ENCODE results near the gene PRAMEF7. TPM values are rescaled to one million over a fixed set of nuclear protein-coding genes. Genes with fewer than 3 reads are reported as not detected.
"Not testable (repeated sequence)": the region's sequence is repeated elsewhere in the genome, so short reads cannot be mapped to it uniquely, and the experiment has no call there.

Gene PRAMEF7
- not detected in 2 replicates for total RNA-seq (2014; rRNA removed; shearing (Covaris generic))

GRCh38 chr1:12916310-12916709, at the start of gene PRAMEF7:
Gene PRAMEF7 (plus strand): TSS chr1:12916610. CDS start chr1:12917693, 1,083 bp downstream.
- DNase-seq (ENCODE audit: low read depth): not testable (repeated sequence)

- not testable (repeated sequence) for DNase-seq (ENCODE audit: low read depth)
Measured at GRCh38 chr1:12878453-12878852, 38.0 kb upstream of the PRAMEF7 start.

GRCh38 chr1:12886101-12886500, 30.3 kb upstream of the PRAMEF7 start, which contains the start of gene PRAMEF4:
Gene PRAMEF4 (minus strand): TSS chr1:12886201. CDS start chr1:12883394, 2,807 bp downstream.
- DNase-seq (ENCODE audit: low read depth): not testable (repeated sequence)

GRCh38 chr1:12898170-12898569, 18.2 kb upstream of the PRAMEF7 start, which contains the start of gene PRAMEF10:
Gene PRAMEF10 (minus strand): TSS chr1:12898270. CDS start chr1:12895847, 2,423 bp downstream.
- DNase-seq (ENCODE audit: low read depth): not testable (repeated sequence)

- not testable (repeated sequence) for DNase-seq (ENCODE audit: low read depth)
Measured at GRCh38 chr1:12899186-12899585, 17.2 kb upstream of the PRAMEF7 start.

GRCh38 chr1:12903793-12904572, 12.4 kb upstream of the PRAMEF7 start:
- not testable (repeated sequence) for DNase-seq (ENCODE audit: low read depth)

GRCh38 chr1:12921749-12922148, 5.3 kb downstream of the PRAMEF7 start:
- DNase-seq (ENCODE audit: low read depth): not testable (repeated sequence)

- not testable (repeated sequence) for DNase-seq (ENCODE audit: low read depth)
Measured at GRCh38 chr1:12924368-12924767, 8.0 kb downstream of the PRAMEF7 start.

- not testable (repeated sequence) for DNase-seq (ENCODE audit: low read depth)
Measured at GRCh38 chr1:12947480-12947879, 31.1 kb downstream of the PRAMEF7 start, which contains the start of gene PRAMEF6. Gene PRAMEF6 (minus strand): TSS chr1:12947580. CDS start chr1:12942518, 5,062 bp downstream.

Other genes with a start within 250 kb of the PRAMEF7 start
- gene AADACL3, start 200.5 kb upstream of the PRAMEF7 start, total RNA-seq (2014; rRNA removed; shearing (Covaris generic)): not detected in 2 replicates
- gene CFAP107, start 170.4 kb upstream of the PRAMEF7 start, total RNA-seq (2014; rRNA removed; shearing (Covaris generic)): not detected in 2 replicates
- gene PRAMEF12, start 142.9 kb upstream of the PRAMEF7 start, total RNA-seq (2014; rRNA removed; shearing (Covaris generic)): not detected in 2 replicates
- gene PRAMEF1, start 125.2 kb upstream of the PRAMEF7 start, total RNA-seq (2014; rRNA removed; shearing (Covaris generic)): not detected in 2 replicates
- gene PRAMEF11, start 85.2 kb upstream of the PRAMEF7 start, total RNA-seq (2014; rRNA removed; shearing (Covaris generic)): not detected in 2 replicates
- not detected in 2 replicates for gene HNRNPCL1, start 67.9 kb upstream of the PRAMEF7 start, total RNA-seq (2014; rRNA removed; shearing (Covaris generic))
- gene PRAMEF2, start 59.5 kb upstream of the PRAMEF7 start, total RNA-seq (2014; rRNA removed; shearing (Covaris generic)): not detected in 2 replicates
- not detected in 2 replicates for gene PRAMEF4, start 30.4 kb upstream of the PRAMEF7 start, total RNA-seq (2014; rRNA removed; shearing (Covaris generic))
- not detected in 2 replicates for gene PRAMEF10, start 18.3 kb upstream of the PRAMEF7 start, total RNA-seq (2014; rRNA removed; shearing (Covaris generic))
- gene PRAMEF6, start 31.0 kb downstream of the PRAMEF7 start, total RNA-seq (2014; rRNA removed; shearing (Covaris generic)): not detected in 2 replicates
- gene PRAMEF27, start 140.0 kb downstream of the PRAMEF7 start, total RNA-seq (2014; rRNA removed; shearing (Covaris generic)): not detected in 2 replicates
- not detected in 2 replicates for gene HNRNPCL3, start 144.2 kb downstream of the PRAMEF7 start, total RNA-seq (2014; rRNA removed; shearing (Covaris generic))
- not detected in 2 replicates for gene PRAMEF25, start 154.2 kb downstream of the PRAMEF7 start, total RNA-seq (2014; rRNA removed; shearing (Covaris generic))
- gene HNRNPCL2, start 200.2 kb downstream of the PRAMEF7 start, total RNA-seq (2014; rRNA removed; shearing (Covaris generic)): not detected in 2 replicates
- not detected in 2 replicates for gene PRAMEF26, start 239.4 kb downstream of the PRAMEF7 start, total RNA-seq (2014; rRNA removed; shearing (Covaris generic))
- not detected in 2 replicates for gene HNRNPCL4, start 249.0 kb downstream of the PRAMEF7 start, total RNA-seq (2014; rRNA removed; shearing (Covaris generic))

Data from M059J (cell line).